GM12878 (cell line): ENCODE data around the gene CYB5RL. TPM values are rescaled to one million over a fixed set of nuclear protein-coding genes. Genes with fewer than 3 reads are reported as not detected.

Experiments
- ATAC-seq: fragments of 200-7000 bp; cut with Tn5 transposase; 3 replicates; pipeline ENCODE4 v1.9.1; 2020; ENCODE audit warnings: mild to moderate bottlenecking, moderate library complexity
- BruUV-seq: library from RNA; stranded (reverse); fragments of 400-500 nt; replicated peaks from 2 replicates; lab custom pipeline; 2021; lab: Mats Ljungman, UMichigan
- CTCF ChIA-PET: fragments of 300-600 bp; sonication (Branson Sonifier 250); formaldehyde crosslinking; extraction: SDS; loops from one replicate; lab custom pipeline; 2021; ENCODE audit warnings: inconsistent platforms; lab: Yijun Ruan, JAX
- POLR2A ChIA-PET: fragments of 350-600 bp; formaldehyde crosslinking; extraction: SDS; loops from one replicate; lab custom pipeline; 2021; ENCODE audit warnings: inconsistent platforms; lab: Charles Lee
- RAD21 ChIA-PET: fragments of 300-600 bp; sonication (Branson Sonifier 250); formaldehyde crosslinking; loops from one replicate; lab custom pipeline; 2023; ENCODE audit warnings: antibody characterized with exemption; ENCODE audit not compliant: unreplicated experiment; lab: Charles Lee
- SMC1A ChIA-PET: fragments of 300-600 bp; sonication (Branson Sonifier 250); formaldehyde crosslinking; loops from one replicate; lab custom pipeline; 2023; ENCODE audit not compliant: unreplicated experiment, uncharacterized antibody; lab: Charles Lee
- DNase-seq: peaks from one replicate; pipeline ENCODE4 v3.0.0-alpha.2; 2011; ENCODE audit warnings: low read depth, low spot score
- FAIRE-seq: peaks from 3 replicates; lab custom pipeline; 2011; peaks lifted over from hg19 to GRCh38; lab: Jason Lieb, UNC
- H2AFZ ChIP-seq: 2 replicates; pipeline ENCODE4 v1.6.0; 2011; ENCODE audit warnings: low read depth, low read length, control low read depth; ENCODE audit not compliant: control insufficient read depth
- H3K27ac ChIP-seq: 2 replicates; pipeline ENCODE4 v1.5.1; 2011; ENCODE audit warnings: control low read depth; ENCODE audit not compliant: control insufficient read depth, insufficient read depth
- H3K27me3 ChIP-seq, 2 experiments: replicated peaks in 1 of 2; 2 replicates each; pipeline versions ENCODE4 v1.6.0 to v1.6.1; 2011; ENCODE audit warnings: low read length in 1 of 2; ENCODE audit not compliant: control insufficient read depth in 2 of 2, insufficient read depth in 2 of 2
- H3K36me3 ChIP-seq, 2 experiments: 2 replicates each; pipeline ENCODE4 v1.5.1; 2011; ENCODE audit warnings: low read length in 1 of 2; ENCODE audit not compliant: control insufficient read depth in 2 of 2, insufficient read depth in 2 of 2
- H3K4me1 ChIP-seq: 2 replicates; pipeline ENCODE4 v1.6.1; 2011; ENCODE audit warnings: mild to moderate bottlenecking, low read length, moderate library complexity, mixed read lengths; ENCODE audit not compliant: control insufficient read depth, insufficient read depth
- H3K4me2 ChIP-seq: 2 replicates; pipeline ENCODE4 v1.6.0; 2011; ENCODE audit warnings: control low read depth; ENCODE audit not compliant: control insufficient read depth, insufficient read depth
- H3K4me3 ChIP-seq: fragments of 200-600 bp; sonication (generic); 2 replicates; pipeline ENCODE4 v1.5.1; 2016
- H3K79me2 ChIP-seq: 2 replicates; pipeline ENCODE4 v1.6.0; 2011; ENCODE audit warnings: low read length; ENCODE audit not compliant: control insufficient read depth, insufficient read depth
- H3K9ac ChIP-seq: 2 replicates; pipeline ENCODE4 v1.8.0; 2011; ENCODE audit warnings: low read length, control low read depth, mixed read lengths; ENCODE audit not compliant: control insufficient read depth, insufficient read depth
- H3K9me3 ChIP-seq: replicated peaks from 3 replicates; pipeline ENCODE4 v1.5.1; 2011; ENCODE audit warnings: mild to moderate bottlenecking, low read length; ENCODE audit not compliant: control insufficient read depth, insufficient read depth
- H4K20me1 ChIP-seq: 2 replicates; pipeline ENCODE4 v1.6.0; 2011; ENCODE audit not compliant: control insufficient read depth, insufficient read depth
- CBX5 ChIP-seq: sonication (generic); IDR thresholded peaks from 2 replicates; pipeline ENCODE4 v1.6.1; 2016; ENCODE audit warnings: low read depth, moderate library complexity, mild to moderate bottlenecking, inconsistent platforms
- CHD4 ChIP-seq: fragments of 200-600 bp; sonication (generic); IDR thresholded peaks from 2 replicates; pipeline ENCODE4 v1.6.1; 2016; ENCODE audit warnings: mild to moderate bottlenecking
- E2F8 ChIP-seq: fragments of 450-650 bp; IDR thresholded peaks from 2 replicates; pipeline ENCODE4 v1.6.1; 2018; ENCODE audit warnings: mild to moderate bottlenecking, low read depth, moderate library complexity; ENCODE audit not compliant: partially characterized antibody
- EGR1 ChIP-seq, 2 experiments: IDR thresholded peaks; 1 replicate in 1 of 2; 2 replicates in 1 of 2; pipeline ENCODE4 v1.6.1; 2011 to 2012; ENCODE audit warnings: low read depth in 2 of 2, low read length in 2 of 2, borderline replicate concordance in 1 of 2, mild to moderate bottlenecking in 1 of 2, moderate library complexity in 1 of 2
- ETV6 ChIP-seq, 2 experiments: fragments of 450-650 bp in 1 of 2; IDR thresholded peaks in 1 of 2; conservative IDR thresholded peaks in 1 of 2; 2 replicates each; pipeline ENCODE4 v1.6.1; 2014; ENCODE audit warnings: antibody characterized with exemption in 1 of 2, borderline replicate concordance in 1 of 2, low read depth in 1 of 2, mild to moderate bottlenecking in 1 of 2, moderate library complexity in 1 of 2
- JUND ChIP-seq: IDR thresholded peaks from 2 replicates; pipeline ENCODE4 v1.6.1; 2012; ENCODE audit warnings: low read depth, mild to moderate bottlenecking, low read length, improper control_type of control experiment, moderate library complexity
- MYC ChIP-seq: IDR thresholded peaks from 2 replicates; pipeline ENCODE4 v1.6.1; 2011; ENCODE audit warnings: mild to moderate bottlenecking, low read length, moderate library complexity, inconsistent platforms; ENCODE audit not compliant: insufficient read depth, insufficient replicate concordance, insufficient read length, severe bottlenecking
- SUZ12 ChIP-seq: fragments of 200-600 bp; sonication (generic); IDR thresholded peaks from one replicate; pipeline ENCODE4 v1.6.1; 2018; ENCODE audit warnings: antibody characterized with exemption, mild to moderate bottlenecking; ENCODE audit not compliant: unreplicated experiment
- ZNF274 ChIP-seq: IDR thresholded peaks from one replicate; pipeline ENCODE4 v1.8.0; 2011; ENCODE audit not compliant: insufficient read length, insufficient read depth
- ZSCAN29 ChIP-seq: fragments of 450-650 bp; IDR thresholded peaks from 2 replicates; pipeline ENCODE4 v1.6.1; 2017; ENCODE audit warnings: mild to moderate bottlenecking, moderate library complexity
- WGBS: methylation state at CpG from one replicate; pipeline ENCODE4 v1.1.6; 2016; ENCODE audit warnings: low lambda C conversion rate; ENCODE audit not compliant: insufficient replicate concordance, insufficient coverage; ENCODE audit errors: missing lambda C conversion rate; 5-methylcytosine and 5-hydroxymethylcytosine counted together
- in situ Hi-C: fragments of 300-500 bp; cut with MboI; formaldehyde crosslinking; loops from 9 replicates; pipeline ENCODE4 v1.14.3; 2018; ENCODE audit warnings: mixed read lengths
- intact Hi-C: fragments of 100-400 bp; cut with micrococcal nuclease; formaldehyde crosslinking; loops from one replicate; pipeline ENCODE4 v1.14.2; 2022; ENCODE audit not compliant: unreplicated experiment
- polyA plus RNA-seq, 11 experiments: library from polyadenylated mRNA; depleted of rRNA in 4 of 11; unstranded in 6 of 11; stranded (reverse) in 5 of 11; fragments of >200 nt; fragmentation: Nextera tagmentation in 4 of 11; fragmentation: Illumina TruSeq in 1 of 11; extraction: Ambion mirVana in 4 of 11; extraction: Trizol in 1 of 11; gene quantifications; 1 replicate in 1 of 11; 2 replicates in 10 of 11; pipeline versions ENCODE4 v1.2.1 to v1.2.3, GENCODE V29; 2011 to 2016; ENCODE audit warnings: inconsistent platforms in 2 of 11, missing spikeins in 2 of 11, low read depth in 1 of 11
- total RNA-seq, 4 experiments: library from RNA; depleted of rRNA in 3 of 4; stranded (reverse); fragments of >200 nt in 3 of 4; fragmentation: Illumina TruSeq in 1 of 4; extraction: Trizol in 1 of 4; gene quantifications; 2 replicates each; pipeline versions ENCODE4 v1.2.1 to v1.2.3, GENCODE V29; 2013 to 2021
- TF ChIP-seq, protein P1 (sequence below): IDR thresholded peaks from 2 replicates; pipeline ENCODE4 v1.6.1; 2012; ENCODE audit warnings: low read depth, low read length, improper control_type of control experiment
- TF ChIP-seq, protein P2 (sequence below): IDR thresholded peaks from 2 replicates; pipeline ENCODE4 v1.6.1; 2011; ENCODE audit warnings: low read depth, mild to moderate bottlenecking, low read length, moderate library complexity, borderline replicate concordance; ENCODE audit errors: extremely low read depth
- TF ChIP-seq, protein P3 (sequence below): fragments of 450-650 bp; IDR thresholded peaks from 2 replicates; pipeline ENCODE4 v1.6.1; 2016; ENCODE audit warnings: mild to moderate bottlenecking

CYB5RL gene
- total and polyA plus RNA-seq, 10 of the 15 experiments (the other 5 are each of a cell fraction or from before 2014, with no cell fraction given), result 3.1 to 8.7 (median 7.2) TPM

GRCh38 chr1:54190526-54190925, 9.3 kb downstream of the CYB5RL start:
- DNase-seq, result no peak
- POLR2A ChIA-PET, result interaction anchor here (1.1 kb wide), 1 partner anchor 9 kb away, joined by 3 read pairs; the partner anchor contains the start of genes CYB5RL and MRPL37
- no peak overlapping the region for H3K27ac ChIP-seq
- no peak overlapping the region for H3K4me2 ChIP-seq
- H2AFZ ChIP-seq, result no peak overlapping the region
- H3K4me3 ChIP-seq, result no peak overlapping the region
- no peaks in the 10 kb centered on the region for H4K20me1 ChIP-seq
- intact Hi-C loops (no loop called here), in situ Hi-C loops (no loop called here)
- no TSS peak for BruUV-seq
- H3K36me3 ChIP-seq, result peaks cover 0 to 4% of the 10 kb centered on the region in 2 experiments; a peak in 2 of 4 replicates
- WGBS, result 93% methylated on average over 9 of the region's 9 CpGs
- ATAC-seq, result no peak
- SMC1A ChIA-PET, result interaction anchor here (0.8 to 1.0 kb wide), 2 partner anchors 9 to 10 kb away, joined by 3 read pairs; partner anchors contain the start of genes CYB5RL and MRPL37
- H3K9me3 ChIP-seq, result no peaks in the 10 kb centered on the region
- no peak overlapping the region for H3K9ac ChIP-seq
- no peaks in the 10 kb centered on the region for H3K27me3 ChIP-seq
- no peak for FAIRE-seq
- no peaks in the 10 kb centered on the region for H3K4me1 ChIP-seq
- RAD21 ChIA-PET, result no interaction called here
- no peaks in the 10 kb centered on the region for H3K79me2 ChIP-seq
- TF ChIP-seq, protein P1, sequence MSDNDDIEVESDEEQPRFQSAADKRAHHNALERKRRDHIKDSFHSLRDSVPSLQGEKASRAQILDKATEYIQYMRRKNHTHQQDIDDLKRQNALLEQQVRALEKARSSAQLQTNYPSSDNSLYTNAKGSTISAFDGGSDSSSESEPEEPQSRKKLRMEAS, result no peak
- TF ChIP-seq EGR1 (IDR thresholded peaks at IDR 0.05; ENCODE audit: borderline replicate concordance in 1 of 2, low read depth in 2 of 2, low read length in 2 of 2) (no peak), ZSCAN29 (no peak), MYC (no peak), JUND (no peak), SUZ12 (no peak), CBX5 (no peak), ETV6 (conservative IDR thresholded peaks at IDR 0.05 in 1 of 2, IDR thresholded peaks at IDR 0.05 in 1 of 2; ENCODE audit: borderline replicate concordance in 1 of 2, low read depth in 1 of 2) (no peak), E2F8 (no peak), ZNF274 (no peak), CHD4 (no peak)
- TF ChIP-seq, protein P2, sequence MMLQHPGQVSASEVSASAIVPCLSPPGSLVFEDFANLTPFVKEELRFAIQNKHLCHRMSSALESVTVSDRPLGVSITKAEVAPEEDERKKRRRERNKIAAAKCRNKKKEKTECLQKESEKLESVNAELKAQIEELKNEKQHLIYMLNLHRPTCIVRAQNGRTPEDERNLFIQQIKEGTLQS, result no peak
- TF ChIP-seq, protein P3, sequence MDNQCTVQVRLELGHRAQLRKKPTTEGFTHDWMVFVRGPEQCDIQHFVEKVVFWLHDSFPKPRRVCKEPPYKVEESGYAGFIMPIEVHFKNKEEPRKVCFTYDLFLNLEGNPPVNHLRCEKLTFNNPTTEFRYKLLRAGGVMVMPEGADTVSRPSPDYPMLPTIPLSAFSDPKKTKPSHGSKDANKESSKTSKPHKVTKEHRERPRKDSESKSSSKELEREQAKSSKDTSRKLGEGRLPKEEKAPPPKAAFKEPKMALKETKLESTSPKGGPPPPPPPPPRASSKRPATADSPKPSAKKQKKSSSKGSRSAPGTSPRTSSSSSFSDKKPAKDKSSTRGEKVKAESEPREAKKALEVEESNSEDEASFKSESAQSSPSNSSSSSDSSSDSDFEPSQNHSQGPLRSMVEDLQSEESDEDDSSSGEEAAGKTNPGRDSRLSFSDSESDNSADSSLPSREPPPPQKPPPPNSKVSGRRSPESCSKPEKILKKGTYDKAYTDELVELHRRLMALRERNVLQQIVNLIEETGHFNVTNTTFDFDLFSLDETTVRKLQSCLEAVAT, result no peak
- TF ChIP-seq, all 136 proteins: peak for 0
- CTCF ChIA-PET, result interaction anchor here (2.0 kb wide), 1 partner anchor 9 kb away, joined by 11 read pairs; no protein-coding TSS in a partner anchor
